Right lobe of liver (tissue), 4 donors: Measurements from ENCODE around the gene ANO2.
"Not testable (repeated sequence)": the region's sequence is repeated elsewhere in the genome, so short reads cannot be mapped to it uniquely, and the experiment has no call there.

Source experiments
- CTCF ChIP-seq, 4 donors: fragments of 200-600 bp in 3 of 4; fragments of 450-650 bp in 1 of 4; IDR thresholded peaks; one replicate each; pipeline versions ENCODE4 v1.5.1 to v1.8.0; 2016 to 2022; ENCODE audit warnings: antibody characterized with exemption in 4 of 4, mild to moderate bottlenecking in 2 of 4
- POLR2A ChIP-seq: fragments of 450-650 bp; IDR thresholded peaks from one replicate; pipeline ENCODE4 v1.6.1; 2017; ENCODE audit warnings: antibody characterized with exemption, mild to moderate bottlenecking
- donor health status: DM: no; HTN: no; CAD: no.
- donor health status: DM: no; HTN: no; CAD: no.
- donor health status: DM: no; HTN: yes; CAD: no.

DNA sequence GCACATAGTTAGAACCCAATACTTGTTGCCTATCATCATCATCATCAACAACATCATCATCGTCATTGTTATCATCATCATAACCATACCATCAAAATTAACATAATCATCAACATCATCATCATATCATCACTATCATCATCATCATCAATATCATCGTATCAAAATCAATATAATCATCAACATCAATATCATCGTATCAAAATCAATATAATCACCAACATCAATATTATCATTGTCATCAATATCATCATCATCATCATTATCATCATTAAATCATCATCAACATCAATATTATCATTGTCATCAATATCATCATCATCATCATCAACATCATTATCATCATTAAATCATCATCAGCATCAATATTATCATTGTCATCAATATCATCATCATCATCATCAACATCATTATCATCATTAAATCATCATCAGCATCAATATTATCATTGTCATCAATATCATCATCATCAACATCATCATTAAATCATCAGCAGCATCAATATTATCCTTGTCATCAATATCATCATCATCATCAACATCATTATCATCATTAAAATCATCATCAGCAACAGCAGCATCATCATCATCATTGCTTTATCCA lies 286.6 kb downstream of the ANO2 start:
- TF ChIP-seq POLR2A; CTCF (IDR thresholded peaks at IDR 0.05): not testable (repeated sequence)
